OCI-LY7 (cell line): Measurements from ENCODE around the gene ST6GAL1. TPM values are rescaled to one million over a fixed set of nuclear protein-coding genes. Genes with fewer than 3 reads are reported as not detected.

ENCODE experiments used
- BruUV-seq: library from RNA; stranded (reverse); fragments of 400-500 nt; replicated peaks from 2 replicates; lab custom pipeline; 2021; lab: Mats Ljungman, UMichigan
- CTCF ChIA-PET: fragments of 300-600 bp; sonication (Branson Sonifier 250); formaldehyde crosslinking; loops from one replicate; lab custom pipeline; 2022; ENCODE audit warnings: antibody characterized with exemption; ENCODE audit not compliant: unreplicated experiment; lab: Charles Lee
- POLR2A ChIA-PET: fragments of 300-600 bp; sonication (Branson Sonifier 250); formaldehyde crosslinking; loops from one replicate; lab custom pipeline; 2022; ENCODE audit warnings: antibody characterized with exemption; lab: Charles Lee
- DNase-seq: peaks from one replicate; pipeline ENCODE4 v3.0.0-alpha.2; 2015; ENCODE audit warnings: low spot score
- H2AFZ ChIP-seq: fragments of 200-600 bp; sonication (generic), shearing (Covaris generic); 2 replicates; pipeline ENCODE4 v1.6.1; 2014; ENCODE audit warnings: mild to moderate bottlenecking, antibody characterized with exemption, low read length, moderate library complexity
- H3K27ac ChIP-seq: fragments of 200-600 bp; sonication (generic); 2 replicates; pipeline ENCODE4 v1.5.1; 2014; ENCODE audit warnings: mixed run types, low read depth, mild to moderate bottlenecking, moderate library complexity, low read length, inconsistent platforms; ENCODE audit not compliant: poor library complexity, severe bottlenecking
- H3K36me3 ChIP-seq: fragments of 200-600 bp; sonication (generic); 2 replicates; pipeline ENCODE4 v1.6.1; 2014; ENCODE audit warnings: mild to moderate bottlenecking, antibody characterized with exemption, low read length, moderate library complexity, mixed read lengths; ENCODE audit not compliant: insufficient read depth
- H3K4me1 ChIP-seq: fragments of 200-600 bp; sonication (generic); 2 replicates; pipeline ENCODE4 v1.5.1; 2014; ENCODE audit warnings: mild to moderate bottlenecking, low read length; ENCODE audit not compliant: insufficient read depth, poor library complexity, severe bottlenecking
- H3K4me2 ChIP-seq: fragments of 200-600 bp; sonication (generic); 2 replicates; pipeline ENCODE4 v1.6.1; 2014; ENCODE audit warnings: mild to moderate bottlenecking, low read length
- H3K4me3 ChIP-seq: fragments of 200-600 bp; sonication (generic); 2 replicates; pipeline ENCODE4 v1.5.1; 2014; ENCODE audit warnings: mild to moderate bottlenecking, low read depth, low read length; ENCODE audit not compliant: poor library complexity, severe bottlenecking
- H3K79me2 ChIP-seq: fragments of 200-600 bp; sonication (generic); 2 replicates; pipeline ENCODE4 v1.6.1; 2016; ENCODE audit warnings: low read depth, mild to moderate bottlenecking, low read length, moderate library complexity, mixed read lengths; ENCODE audit not compliant: insufficient read depth
- H3K9me2 ChIP-seq: fragments of 200-600 bp; sonication (generic); 2 replicates; pipeline ENCODE4 v1.6.1; 2016; ENCODE audit warnings: mild to moderate bottlenecking, low read length, mixed read lengths; ENCODE audit not compliant: insufficient read depth
- H3K9me3 ChIP-seq: fragments of 200-600 bp; sonication (generic); 2 replicates; pipeline ENCODE4 v1.6.1; 2014; ENCODE audit warnings: mild to moderate bottlenecking, mixed run types, low read length, mixed read lengths
- H4K20me1 ChIP-seq: fragments of 200-600 bp; sonication (generic); 2 replicates; pipeline ENCODE4 v1.6.1; 2014; ENCODE audit warnings: mild to moderate bottlenecking, antibody characterized with exemption, low read length, moderate library complexity, mixed read lengths; ENCODE audit not compliant: insufficient read depth
- EZH2phosphoT487 ChIP-seq: fragments of 200-600 bp; sonication (generic); IDR thresholded peaks from 2 replicates; pipeline ENCODE4 v1.6.1; 2018; ENCODE audit warnings: low read depth, borderline replicate concordance, mild to moderate bottlenecking, mixed run types, antibody characterized with exemption, low read length, moderate library complexity, mixed read lengths
- intact Hi-C: fragments of 100-400 bp; cut with micrococcal nuclease; formaldehyde crosslinking; loops from one replicate; pipeline ENCODE4 v1.10.0; 2022; ENCODE audit not compliant: unreplicated experiment
- total RNA-seq, 2 experiments: library from RNA; depleted of rRNA in 1 of 2; stranded (reverse); fragments of >200 nt in 1 of 2; shearing (Covaris generic) in 1 of 2; gene quantifications; 2 replicates each; pipeline ENCODE4 v1.2.3, GENCODE V29; 2014 to 2022
- TF ChIP-seq, protein P1 (sequence below): fragments of 200-600 bp; sonication (generic); conservative IDR thresholded peaks from 2 replicates; pipeline ENCODE4 v1.5.1; 2014; ENCODE audit warnings: mild to moderate bottlenecking, antibody characterized with exemption, low read length, moderate library complexity, mixed read lengths

ST6GAL1 gene
- total RNA-seq, 2 experiments from 2014 or later = 192 to 375 TPM

DNA sequence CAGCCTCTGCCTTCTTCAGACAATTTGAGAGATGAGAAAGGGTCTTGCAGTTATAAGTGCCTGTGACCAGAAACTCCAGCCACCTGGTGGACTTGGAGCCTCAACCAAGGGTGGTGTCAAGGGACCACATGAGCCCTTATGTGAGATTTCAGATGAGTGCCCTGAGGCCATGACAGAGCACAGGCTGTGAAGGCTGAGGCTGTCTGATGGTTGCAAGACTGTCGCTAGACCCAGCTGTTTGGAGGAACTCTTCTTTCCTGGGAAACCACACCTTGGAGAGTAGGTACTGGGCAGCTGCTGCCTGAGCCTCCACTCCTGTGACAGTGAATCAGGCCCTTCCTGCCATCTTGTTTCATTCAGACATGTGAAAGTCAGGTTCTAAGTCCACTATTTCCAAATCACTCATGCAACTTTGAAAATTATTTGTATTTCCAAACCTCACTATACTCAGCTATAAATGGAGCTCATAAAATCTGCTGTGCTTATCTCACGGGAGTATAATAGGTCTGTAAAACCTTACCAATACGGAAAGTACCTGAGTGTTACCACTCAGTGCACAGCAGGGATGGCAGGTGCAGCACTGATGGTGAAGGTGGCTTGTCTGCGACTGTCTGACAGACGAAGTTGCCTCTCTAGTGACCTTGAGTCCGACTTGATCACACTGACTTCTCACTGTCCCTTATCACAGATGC is 109.5 kb downstream of the ST6GAL1 start:
- Histone ChIP-seq H3K9me3 (peaks cover 12% of the 10 kb centered on the region; the same call in 1 of the 2 replicates), H3K27ac (peak overlapping the region; percentile 90), H3K9me2 (no peaks in the 10 kb centered on the region), H2AFZ (no peak overlapping the region), H3K4me2 (peak overlapping the region; percentile 85), H3K36me3 (peaks cover 100% of the 10 kb centered on the region), H3K4me3 (no peak overlapping the region), H4K20me1 (peaks cover 50% of the 10 kb centered on the region), H3K79me2 (peaks cover 100% of the 10 kb centered on the region), H3K4me1 (peaks cover 73% of the 10 kb centered on the region)
- POLR2A ChIA-PET = interaction anchor here (0.7 to 1.3 kb wide), 4 partner anchors 9 to 30 kb away, joined by 3 to 7 read pairs (median 4); no protein-coding TSS in a partner anchor
- BruUV-seq = no TSS peak
- CTCF ChIA-PET = no interaction called here
- intact Hi-C loops = no loop called here
- TF ChIP-seq, protein P1, sequence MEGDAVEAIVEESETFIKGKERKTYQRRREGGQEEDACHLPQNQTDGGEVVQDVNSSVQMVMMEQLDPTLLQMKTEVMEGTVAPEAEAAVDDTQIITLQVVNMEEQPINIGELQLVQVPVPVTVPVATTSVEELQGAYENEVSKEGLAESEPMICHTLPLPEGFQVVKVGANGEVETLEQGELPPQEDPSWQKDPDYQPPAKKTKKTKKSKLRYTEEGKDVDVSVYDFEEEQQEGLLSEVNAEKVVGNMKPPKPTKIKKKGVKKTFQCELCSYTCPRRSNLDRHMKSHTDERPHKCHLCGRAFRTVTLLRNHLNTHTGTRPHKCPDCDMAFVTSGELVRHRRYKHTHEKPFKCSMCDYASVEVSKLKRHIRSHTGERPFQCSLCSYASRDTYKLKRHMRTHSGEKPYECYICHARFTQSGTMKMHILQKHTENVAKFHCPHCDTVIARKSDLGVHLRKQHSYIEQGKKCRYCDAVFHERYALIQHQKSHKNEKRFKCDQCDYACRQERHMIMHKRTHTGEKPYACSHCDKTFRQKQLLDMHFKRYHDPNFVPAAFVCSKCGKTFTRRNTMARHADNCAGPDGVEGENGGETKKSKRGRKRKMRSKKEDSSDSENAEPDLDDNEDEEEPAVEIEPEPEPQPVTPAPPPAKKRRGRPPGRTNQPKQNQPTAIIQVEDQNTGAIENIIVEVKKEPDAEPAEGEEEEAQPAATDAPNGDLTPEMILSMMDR = no peak
- TF ChIP-seq EZH2phosphoT487 = no peak
- DNase-seq = no peak

DNA sequence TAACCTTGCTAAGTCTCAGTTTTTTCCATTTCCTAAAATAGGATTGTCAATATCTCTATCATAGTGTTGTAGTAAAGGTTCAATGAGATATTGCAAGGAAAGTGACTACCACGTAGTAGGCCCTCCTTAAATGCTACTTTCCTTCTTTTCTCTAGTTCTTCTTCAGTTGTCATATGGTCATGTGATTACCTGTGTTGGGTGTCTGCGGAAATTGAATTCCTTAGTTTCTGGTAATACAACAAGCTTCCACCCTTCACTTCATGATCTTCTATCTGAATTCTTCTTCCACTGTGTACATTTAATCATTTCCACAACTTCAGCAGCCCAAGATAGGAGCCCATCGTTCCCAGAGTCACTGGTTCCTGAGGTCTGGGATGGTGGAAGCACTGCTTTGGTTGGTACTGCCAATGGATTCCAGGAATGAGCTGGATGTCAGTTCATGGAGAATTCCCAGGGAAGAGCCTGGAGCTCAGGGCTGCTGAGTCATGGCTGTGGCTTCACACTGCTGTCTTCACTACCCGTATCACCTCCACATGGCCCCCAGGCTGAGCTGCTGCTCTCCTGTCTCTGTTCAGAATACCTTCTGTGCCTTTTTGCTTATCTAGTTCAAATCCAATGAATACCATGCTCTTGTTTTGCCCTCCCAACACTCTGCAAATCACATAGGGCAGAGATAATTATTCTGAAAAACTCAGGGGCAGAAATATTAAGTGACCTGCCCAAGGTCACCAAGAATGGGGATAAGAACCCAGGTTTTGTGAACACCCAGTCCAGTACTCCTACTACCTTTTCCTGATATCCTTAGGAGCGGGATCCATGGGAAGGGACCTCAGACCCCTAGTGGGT is 110.4 kb downstream of the ST6GAL1 start:
- H3K36me3 ChIP-seq = peaks cover 100% of the 10 kb centered on the region
- peaks cover 55% of the 10 kb centered on the region for H4K20me1 ChIP-seq
- peak overlapping the region; percentile 85 for H3K4me2 ChIP-seq
- no peak overlapping the region for H2AFZ ChIP-seq
- no peak for DNase-seq
- no TSS peak for BruUV-seq
- no peaks in the 10 kb centered on the region for H3K9me2 ChIP-seq
- H3K4me1 ChIP-seq = peaks cover 81% of the 10 kb centered on the region
- intact Hi-C loops = no loop called here
- H3K79me2 ChIP-seq = peaks cover 100% of the 10 kb centered on the region
- TF ChIP-seq, protein P1 = no peak
- no peak for TF ChIP-seq EZH2phosphoT487
- ChIA-PET CTCF (no interaction called here), POLR2A (interaction anchor here (0.8 to 1.4 kb wide), 4 partner anchors 9 to 103 kb away, joined by 3 to 7 read pairs (median 4); no protein-coding TSS in a partner anchor)
- H3K4me3 ChIP-seq = peak overlapping the region; percentile 3
- peak overlapping the region; percentile 90 for H3K27ac ChIP-seq
- peaks cover 6% of the 10 kb centered on the region; the same call in 1 of the 2 replicates for H3K9me3 ChIP-seq
